HG03060 (cell line): Measurements from ENCODE around the gene MOSMO.

ENCODE experiments used
- ATAC-seq: cut with Tn5 transposase; IDR thresholded peaks from one replicate; pipeline ENCODE4 v1.9.1; 2021; ENCODE audit warnings: low read depth, moderate number of reproducible peaks; ENCODE audit not compliant: unreplicated experiment

Gene MOSMO

GRCh38 chr16:22007509-22008214 lies at the start of gene MOSMO:
Gene MOSMO (plus strand): TSS chr16:22008111. CDS start chr16:22008302, 191 bp downstream.
- ATAC-seq, result no peak

DNA sequence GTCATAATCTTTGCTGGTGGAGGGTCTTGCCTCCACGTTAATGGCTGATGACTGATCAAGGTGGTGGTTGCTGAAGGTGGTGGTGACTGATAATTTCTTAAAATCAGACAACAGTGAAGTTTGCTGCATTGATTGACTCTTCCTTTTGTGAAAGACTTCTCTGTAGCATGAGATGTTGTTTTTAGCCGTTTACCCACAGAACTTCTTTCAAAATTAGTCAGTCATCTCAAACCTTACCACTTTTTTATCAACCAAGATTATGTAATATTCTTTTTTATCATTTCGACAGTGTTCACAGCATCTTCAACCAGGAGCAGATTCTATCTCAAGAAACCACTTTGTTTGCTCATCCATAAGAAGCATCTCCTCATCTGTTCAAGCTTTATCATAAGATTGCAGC lies 48.9 kb upstream of the MOSMO start:
- no peak for ATAC-seq

DNA sequence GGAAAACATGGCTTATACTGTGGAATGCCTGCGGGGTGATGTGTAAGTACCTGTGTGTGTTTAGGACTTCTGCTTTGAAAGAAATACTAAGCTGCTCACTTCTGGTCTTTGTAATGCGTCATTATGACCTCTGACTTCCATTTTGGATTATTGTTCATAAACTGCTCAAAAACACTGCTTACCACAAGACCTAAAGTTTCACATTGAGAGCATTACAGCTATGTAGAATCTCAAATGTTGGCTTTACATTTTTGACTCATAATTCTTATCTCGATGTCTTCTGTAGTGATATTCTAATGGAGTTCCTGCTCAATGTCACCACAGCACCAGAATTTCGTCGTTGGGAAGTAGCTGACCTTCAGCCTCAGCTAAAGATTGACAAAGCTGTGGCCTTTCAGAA lies 45.4 kb upstream of the MOSMO start:
- ATAC-seq, result no peak

GRCh38 chr16:21963887-21964286 lies 44.0 kb upstream of the MOSMO start:
- ATAC-seq, result no peak

DNA sequence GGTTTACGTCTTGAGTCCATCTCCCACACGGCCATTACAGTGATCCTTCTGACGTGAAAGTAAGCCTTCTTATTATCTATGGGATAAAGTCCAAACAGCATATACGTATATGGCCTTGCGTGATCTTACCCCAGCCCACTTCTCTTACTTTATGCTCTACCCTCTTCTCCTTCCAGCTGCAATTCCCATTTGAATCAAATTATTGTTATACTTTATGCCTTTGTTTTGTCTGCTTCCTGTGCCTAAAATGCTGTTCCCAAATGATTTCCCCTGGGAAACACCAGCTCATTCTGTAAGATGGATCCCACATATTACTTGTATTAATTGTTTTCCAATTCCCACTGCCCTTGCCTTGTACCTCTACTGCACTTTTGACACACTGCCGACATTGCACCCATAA lies 43.6 kb upstream of the MOSMO start:
- ATAC-seq, result no peak

DNA sequence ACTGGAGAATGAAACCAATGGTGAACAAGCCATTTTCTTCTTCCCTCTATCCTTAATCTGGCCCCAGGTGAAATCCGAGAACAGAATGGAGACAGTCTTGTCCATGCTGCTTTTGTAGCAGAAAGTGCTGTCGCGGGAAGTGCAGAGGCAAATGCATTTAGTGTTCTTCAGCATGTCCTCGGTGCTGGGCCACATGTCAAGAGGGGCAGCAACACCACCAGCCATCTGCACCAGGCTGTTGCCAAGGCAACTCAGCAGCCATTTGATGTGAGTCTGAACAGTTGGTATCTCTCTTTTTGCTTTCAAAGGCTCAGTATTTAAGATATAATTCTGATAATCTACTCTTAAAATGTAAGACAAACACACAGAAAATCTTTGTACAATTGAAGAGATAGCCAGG lies 36.1 kb upstream of the MOSMO start:
- no peak for ATAC-seq

- no peak for ATAC-seq
These were observed 34.0 kb upstream of the MOSMO start for GRCh38 chr16:21973945-21974344.

GRCh38 chr16:21980032-21980431 lies 27.9 kb upstream of the MOSMO start:
- no peak for ATAC-seq

DNA sequence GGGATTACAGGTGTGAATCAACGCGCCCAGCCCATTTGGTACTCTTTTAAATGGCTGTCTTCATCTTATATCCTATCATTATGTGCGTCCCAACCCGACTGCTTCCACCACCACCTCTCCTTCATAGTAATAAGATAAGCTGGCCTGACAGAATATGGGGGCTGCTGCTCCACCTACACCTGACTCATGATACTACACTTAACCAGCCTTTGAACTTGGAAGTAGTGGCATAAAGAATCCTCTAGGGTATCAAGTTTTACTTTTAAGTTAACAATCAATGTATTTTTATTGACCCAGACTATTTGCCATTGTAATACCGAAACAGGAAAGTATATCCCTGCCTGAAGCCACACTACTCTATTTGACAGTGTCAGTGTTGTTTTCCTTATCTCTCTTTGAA lies 25.8 kb upstream of the MOSMO start:
- no peak for ATAC-seq

GRCh38 chr16:21984062-21984461 lies 23.8 kb upstream of the MOSMO start:
- ATAC-seq, result no peak

DNA sequence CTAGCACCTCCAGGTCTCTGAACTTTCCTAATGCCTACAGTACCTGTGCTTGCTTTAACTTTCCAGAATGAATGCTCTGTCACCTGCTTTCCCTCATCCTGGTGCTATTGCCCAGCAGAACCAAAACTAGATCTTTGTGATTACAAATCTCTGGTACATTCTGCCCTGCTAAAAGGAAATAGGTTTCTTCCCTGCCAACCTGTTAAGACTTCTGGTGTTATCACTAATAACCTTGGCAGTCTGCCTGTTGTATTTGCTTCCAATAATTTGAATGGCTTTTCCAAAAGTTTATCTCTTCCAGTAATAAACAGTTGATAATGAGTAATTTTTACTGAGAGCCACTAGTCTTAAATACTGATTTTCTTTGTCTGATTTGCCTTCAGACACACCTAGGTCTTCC lies 22.4 kb upstream of the MOSMO start:
- no peak for ATAC-seq

- ATAC-seq, result no peak
These were observed 21.1 kb upstream of the MOSMO start for GRCh38 chr16:21986692-21987246.

- ATAC-seq, result no peak
These were observed 20.4 kb upstream of the MOSMO start for GRCh38 chr16:21987498-21987897.

GRCh38 chr16:21989133-21989532 lies 18.8 kb upstream of the MOSMO start:
- ATAC-seq, result no peak

GRCh38 chr16:21989751-21990150 lies 18.2 kb upstream of the MOSMO start:
- ATAC-seq, result no peak

GRCh38 chr16:21990381-21990944 lies 17.4 kb upstream of the MOSMO start:
- no peak for ATAC-seq

DNA sequence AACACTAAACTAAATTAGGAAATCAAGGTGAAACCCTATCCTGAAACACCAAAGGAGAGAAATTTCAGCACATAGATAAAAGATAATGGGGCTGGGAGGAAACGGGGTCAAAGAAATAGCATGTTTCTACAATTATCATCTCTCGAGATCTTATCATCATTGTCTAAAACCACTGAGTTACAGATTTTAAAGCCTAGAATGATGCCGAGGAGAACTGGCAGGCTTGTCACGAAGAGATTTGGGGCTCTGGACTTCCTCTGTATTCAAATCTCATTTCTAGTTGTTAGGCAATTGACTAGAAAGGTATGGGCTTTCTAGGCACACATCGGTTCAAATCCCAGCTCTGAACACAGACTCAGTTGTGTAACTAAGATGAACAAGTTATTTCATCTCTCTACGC lies 16.3 kb upstream of the MOSMO start:
- no peak for ATAC-seq

DNA sequence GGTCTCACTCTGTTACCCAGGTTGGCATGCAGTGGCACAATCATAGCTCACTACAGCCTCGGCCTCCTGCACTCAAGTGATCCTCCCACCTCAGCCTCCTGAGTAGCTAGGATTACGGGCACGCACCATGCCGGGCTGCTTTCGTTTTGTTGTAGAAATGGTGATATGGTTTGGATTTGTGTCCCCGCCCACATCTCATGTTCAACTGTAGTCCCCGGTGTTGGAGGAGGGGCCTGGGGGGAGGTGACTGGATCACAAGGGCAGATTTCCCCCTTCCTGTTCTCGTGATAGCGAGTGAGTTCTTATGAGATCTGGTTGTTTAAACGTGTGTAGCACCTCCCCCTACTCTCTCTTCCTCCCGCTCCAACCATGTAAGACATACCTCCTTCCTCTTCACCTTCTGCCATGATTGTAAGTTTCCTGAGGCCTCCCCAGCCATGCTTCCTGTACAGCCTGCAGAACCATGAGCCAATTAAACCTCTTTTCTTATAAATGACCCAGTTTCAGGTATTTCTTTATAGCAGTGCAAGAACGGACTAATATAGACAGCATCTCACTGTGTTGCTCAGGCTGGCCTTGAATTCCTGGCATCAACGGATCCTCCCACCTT lies 12.9 kb upstream of the MOSMO start:
- ATAC-seq, result no peak

DNA sequence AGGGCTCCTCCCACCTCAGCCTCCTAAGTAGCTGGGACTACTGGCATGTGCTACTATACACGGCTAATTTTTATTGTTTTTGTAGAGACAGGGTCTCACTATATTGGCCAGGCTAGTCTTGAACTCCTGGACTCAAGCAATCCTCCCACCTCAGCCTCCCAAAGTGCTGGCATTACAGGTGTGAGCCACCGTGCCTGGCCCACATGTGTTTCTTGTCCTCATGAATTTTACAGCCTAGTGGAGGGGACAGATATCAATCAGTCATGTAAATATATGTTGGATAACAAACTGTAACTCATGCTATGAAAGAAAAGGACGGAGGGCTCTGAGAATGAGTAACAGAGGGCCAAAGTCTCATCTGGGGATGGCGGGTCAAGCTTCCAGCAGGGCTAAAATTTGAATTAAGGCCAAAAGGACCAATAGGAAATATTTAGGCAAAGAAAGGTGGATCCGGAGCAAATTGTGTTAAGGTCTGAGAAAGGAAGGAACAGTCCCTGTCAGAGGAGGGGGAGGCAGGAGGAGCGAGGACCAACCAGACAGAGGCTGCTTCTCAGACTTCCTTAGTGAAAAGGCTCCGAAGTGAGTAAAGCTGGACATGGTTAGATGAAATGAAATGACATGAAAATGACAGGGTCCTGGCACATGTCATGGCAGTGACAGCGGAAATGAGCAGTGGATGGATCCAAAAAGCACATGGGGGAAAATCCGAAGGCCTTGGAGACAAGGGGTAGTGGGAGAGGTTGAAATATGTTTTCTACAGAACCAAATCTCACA lies 10.8 kb upstream of the MOSMO start:
- no peak for ATAC-seq

- ATAC-seq, result no peak
These were observed 10.0 kb upstream of the MOSMO start for GRCh38 chr16:21997697-21998480.
